Measurements from ENCODE around the gene CXCL1.

CXCL1 gene

DNA sequence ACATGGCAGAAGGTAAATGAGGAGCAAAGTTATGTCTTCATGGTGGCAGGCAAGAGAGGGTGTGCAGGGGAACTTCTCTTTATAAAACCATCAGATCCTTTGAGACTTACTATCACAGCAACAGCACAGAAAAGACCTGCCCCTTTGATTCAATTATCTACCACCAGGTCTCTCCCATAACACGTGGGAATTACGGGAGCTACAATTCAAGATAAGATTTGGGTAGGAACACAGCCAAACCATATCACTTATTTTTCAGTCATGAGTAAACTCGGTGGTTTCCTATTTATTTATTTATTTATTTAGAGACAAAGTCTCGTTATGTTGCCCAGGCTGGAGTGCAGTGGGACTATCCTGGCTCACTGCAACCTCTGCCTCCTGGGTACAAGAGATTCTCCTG is 22.1 kb downstream of the CXCL1 start:
- Histone ChIP-seq H3K27ac (no peak overlapping the region), H3K4me3 (no peak overlapping the region)
- no peak for TF ChIP-seq CTCF (IDR thresholded peaks at IDR 0.05)
- DNase-seq (ENCODE audit: low spot score): no peak

- H3K4me3 ChIP-seq: no peak overlapping the region
- DNase-seq (ENCODE audit: low spot score): no peak
- TF ChIP-seq CTCF (IDR thresholded peaks at IDR 0.05): no peak
- no peak overlapping the region for H3K27ac ChIP-seq
Measured at GRCh38 chr4:73891739-73892405, 22.7 kb downstream of the CXCL1 start.

DNA sequence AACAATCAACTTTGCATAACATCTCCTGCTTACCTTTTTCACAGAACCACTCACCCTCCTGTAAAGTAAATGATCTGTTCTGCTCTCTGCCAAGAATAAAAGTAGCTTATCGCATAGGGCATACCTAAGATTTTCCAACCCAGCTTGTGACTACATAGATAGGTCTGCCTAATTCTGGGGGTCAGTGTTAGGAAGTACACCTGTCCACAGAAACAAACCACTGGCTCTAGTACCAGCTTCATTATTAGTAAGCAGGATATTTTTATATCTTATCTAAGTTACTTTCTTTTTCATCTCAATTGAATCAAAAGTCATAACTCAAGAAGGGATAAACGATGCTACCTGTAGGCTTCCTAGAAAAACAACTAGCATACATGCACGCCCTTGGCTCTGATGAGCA is 23.8 kb downstream of the CXCL1 start:
- no peak for TF ChIP-seq CTCF (IDR thresholded peaks at IDR 0.05)
- DNase-seq (ENCODE audit: low spot score): no peak
- no peak overlapping the region for H3K27ac ChIP-seq
- no peak overlapping the region for H3K4me3 ChIP-seq

GRCh38 chr4:73894001-73894400 is 24.8 kb downstream of the CXCL1 start:
- Histone ChIP-seq H3K4me3 (no peak overlapping the region), H3K27ac (no peak overlapping the region)
- DNase-seq (ENCODE audit: low spot score): no peak
- TF ChIP-seq CTCF (IDR thresholded peaks at IDR 0.05): no peak

GRCh38 chr4:73895201-73896175 is 26.3 kb downstream of the CXCL1 start:
- DNase-seq (ENCODE audit: low spot score): no peak
- TF ChIP-seq CTCF (IDR thresholded peaks at IDR 0.05): no peak
- H3K27ac ChIP-seq: no peak overlapping the region
- no peak overlapping the region for H3K4me3 ChIP-seq

- no peak for TF ChIP-seq CTCF (IDR thresholded peaks at IDR 0.05)
- no peak for DNase-seq (ENCODE audit: low spot score)
- H3K4me3 ChIP-seq: no peak overlapping the region
- H3K27ac ChIP-seq: no peak overlapping the region
Measured at GRCh38 chr4:73896416-73896815, 27.2 kb downstream of the CXCL1 start.

Measured in coronary artery (tissue), 2 donors.